ENCODE results near the gene ARHGAP6.
A peak's percentile ranks its signal among the peaks of the same experiment; 100 is the strongest.

ARHGAP6 gene

GRCh38 chrX:11438767-11439166 is 227.0 kb downstream of the ARHGAP6 start:
- H3F3A ChIP-seq (ENCODE audit: insufficient read depth, low read length) = no peaks in the 10 kb centered on the region
- H3K4me2 ChIP-seq (ENCODE audit: low read depth, low read length) = peak overlapping the region; percentile 49
- no peaks in the 10 kb centered on the region for H3K79me2 ChIP-seq (ENCODE audit: low read length)
- TF ChIP-seq EZH2 (optimal IDR thresholded peaks at IDR 0.05; ENCODE audit: low read depth, low read length) = no peak
- TF ChIP-seq EZH2phosphoT487 (IDR thresholded peaks at IDR 0.05; ENCODE audit: low read length) = no peak
- no peak for TF ChIP-seq CTCF (IDR thresholded peaks at IDR 0.05; ENCODE audit: low read length)
- no peaks in the 10 kb centered on the region for H3K27me3 ChIP-seq (replicated peaks; ENCODE audit: insufficient read depth, low read length)
- no peak overlapping the region for H3K4me3 ChIP-seq (ENCODE audit: low read length)
- H3K9me3 ChIP-seq (replicated peaks; ENCODE audit: insufficient read depth, low read length) = no peaks in the 10 kb centered on the region
- peak; percentile 36 for DNase-seq
- H3K36me3 ChIP-seq (replicated peaks; ENCODE audit: insufficient read depth, low read length) = no peaks in the 10 kb centered on the region
- no peaks in the 10 kb centered on the region for H3K9me2 ChIP-seq (replicated peaks; ENCODE audit: insufficient read depth, low read length)
- no peaks in the 10 kb centered on the region for H4K20me1 ChIP-seq (ENCODE audit: insufficient read depth, low read length)
- H3K9ac ChIP-seq (ENCODE audit: low read length) = peak overlapping the region; percentile 13; the same call in 1 of the 2 replicates
- peaks cover 44% of the 10 kb centered on the region for H3K4me1 ChIP-seq (ENCODE audit: low read length)
- H3K27ac ChIP-seq (ENCODE audit: low read length) = peak overlapping the region; percentile 7; the same call in 1 of the 2 replicates
- H2AFZ ChIP-seq (ENCODE audit: low read length) = no peak overlapping the region

GRCh38 chrX:11438380-11438723 is 227.4 kb downstream of the ARHGAP6 start:
- Histone ChIP-seq H3K9me2 (replicated peaks; ENCODE audit: insufficient read depth, low read length) (no peaks in the 10 kb centered on the region), H3K4me3 (ENCODE audit: low read length) (no peak overlapping the region), H3K4me1 (ENCODE audit: low read length) (peaks cover 44% of the 10 kb centered on the region), H3K27me3 (replicated peaks; ENCODE audit: insufficient read depth, low read length) (no peaks in the 10 kb centered on the region), H3F3A (ENCODE audit: insufficient read depth, low read length) (no peaks in the 10 kb centered on the region), H3K36me3 (replicated peaks; ENCODE audit: insufficient read depth, low read length) (no peaks in the 10 kb centered on the region), H3K4me2 (ENCODE audit: low read depth, low read length) (peak overlapping the region; percentile 49), H2AFZ (ENCODE audit: low read length) (no peak overlapping the region), H4K20me1 (ENCODE audit: insufficient read depth, low read length) (no peaks in the 10 kb centered on the region), H3K27ac (ENCODE audit: low read length) (peak overlapping the region; percentile 7; the same call in 1 of the 2 replicates), H3K9me3 (replicated peaks; ENCODE audit: insufficient read depth, low read length) (no peaks in the 10 kb centered on the region), H3K9ac (ENCODE audit: low read length) (peak overlapping the region; percentile 13; the same call in 1 of the 2 replicates), H3K79me2 (ENCODE audit: low read length) (no peaks in the 10 kb centered on the region)
- DNase-seq = no peak
- TF ChIP-seq EZH2phosphoT487 (IDR thresholded peaks at IDR 0.05; ENCODE audit: low read length) = no peak
- no peak for TF ChIP-seq EZH2 (optimal IDR thresholded peaks at IDR 0.05; ENCODE audit: low read depth, low read length)
- no peak for TF ChIP-seq CTCF (IDR thresholded peaks at IDR 0.05; ENCODE audit: low read length)

GRCh38 chrX:11437642-11438379 is 227.9 kb downstream of the ARHGAP6 start:
- H3K9ac ChIP-seq (ENCODE audit: low read length) = 0 out of 2 replicates have a peak overlapping the region, but pooled peaks have one; percentile 13
- H3K36me3 ChIP-seq (replicated peaks; ENCODE audit: insufficient read depth, low read length) = no peaks in the 10 kb centered on the region
- peak; percentile 46 for DNase-seq
- no peaks in the 10 kb centered on the region for H3F3A ChIP-seq (ENCODE audit: insufficient read depth, low read length)
- peaks cover 44% of the 10 kb centered on the region for H3K4me1 ChIP-seq (ENCODE audit: low read length)
- no peaks in the 10 kb centered on the region for H3K9me2 ChIP-seq (replicated peaks; ENCODE audit: insufficient read depth, low read length)
- no peak overlapping the region for H3K4me3 ChIP-seq (ENCODE audit: low read length)
- H3K27me3 ChIP-seq (replicated peaks; ENCODE audit: insufficient read depth, low read length) = no peaks in the 10 kb centered on the region
- no peaks in the 10 kb centered on the region for H3K9me3 ChIP-seq (replicated peaks; ENCODE audit: insufficient read depth, low read length)
- H3K4me2 ChIP-seq (ENCODE audit: low read depth, low read length) = 0 out of 2 replicates have a peak overlapping the region, but pooled peaks have one; percentile 49
- TF ChIP-seq EZH2phosphoT487 (IDR thresholded peaks at IDR 0.05; ENCODE audit: low read length) = no peak
- no peak for TF ChIP-seq CTCF (IDR thresholded peaks at IDR 0.05; ENCODE audit: low read length)
- TF ChIP-seq EZH2 (optimal IDR thresholded peaks at IDR 0.05; ENCODE audit: low read depth, low read length) = no peak
- no peak overlapping the region for H2AFZ ChIP-seq (ENCODE audit: low read length)
- no peak overlapping the region for H3K27ac ChIP-seq (ENCODE audit: low read length)
- no peaks in the 10 kb centered on the region for H3K79me2 ChIP-seq (ENCODE audit: low read length)
- no peaks in the 10 kb centered on the region for H4K20me1 ChIP-seq (ENCODE audit: insufficient read depth, low read length)
